GM12873 (cell line): ENCODE results near the gene EVA1A.

Experiments used
- CTCF ChIP-seq: IDR thresholded peaks from 2 replicates; pipeline ENCODE4 v1.5.1; 2012; ENCODE audit warnings: low read depth, mild to moderate bottlenecking, moderate library complexity, low read length, control low read depth; ENCODE audit not compliant: insufficient read depth; ENCODE audit errors: missing control alignments

The EVA1A gene

GRCh38 chr2:75466708-75467311 lies 93.9 kb downstream of the EVA1A start:
- peak; percentile 69 for TF ChIP-seq CTCF

GRCh38 chr2:75465317-75465984 lies 95.3 kb downstream of the EVA1A start:
- TF ChIP-seq CTCF = peak; percentile 7

GRCh38 chr2:75464348-75464946 lies 96.3 kb downstream of the EVA1A start:
- peak; percentile 60 for TF ChIP-seq CTCF

GRCh38 chr2:75462721-75463120 lies 98.0 kb downstream of the EVA1A start:
- no peak for TF ChIP-seq CTCF

- TF ChIP-seq CTCF = no peak
These were observed 98.5 kb downstream of the EVA1A start for GRCh38 chr2:75462206-75462605.

GRCh38 chr2:75460630-75461029 lies 100.1 kb downstream of the EVA1A start:
- TF ChIP-seq CTCF = no peak

- no peak for TF ChIP-seq CTCF
These were observed 101.0 kb downstream of the EVA1A start for GRCh38 chr2:75459565-75460310.
